SKM-1 treated with dmso at 0.1 percent for 144 hours (cell line): Measurements from ENCODE around the gene OPN1MW.
"Not testable (repeated sequence)": the region's sequence is repeated elsewhere in the genome, so short reads cannot be mapped to it uniquely, and the experiment has no call there.

Experiments
- DNase-seq: peaks from one replicate; lab custom pipeline; 2025; ENCODE audit not compliant: unreplicated experiment; lab: John Stamatoyannopoulos, UW

OPN1MW gene

GRCh38 chrX:154182296-154182695 is at the start of gene OPN1MW:
Gene OPN1MW (plus strand): TSS chrX:154182596. CDS start chrX:154182678, 82 bp downstream.
- not testable (repeated sequence) for DNase-seq

DNA sequence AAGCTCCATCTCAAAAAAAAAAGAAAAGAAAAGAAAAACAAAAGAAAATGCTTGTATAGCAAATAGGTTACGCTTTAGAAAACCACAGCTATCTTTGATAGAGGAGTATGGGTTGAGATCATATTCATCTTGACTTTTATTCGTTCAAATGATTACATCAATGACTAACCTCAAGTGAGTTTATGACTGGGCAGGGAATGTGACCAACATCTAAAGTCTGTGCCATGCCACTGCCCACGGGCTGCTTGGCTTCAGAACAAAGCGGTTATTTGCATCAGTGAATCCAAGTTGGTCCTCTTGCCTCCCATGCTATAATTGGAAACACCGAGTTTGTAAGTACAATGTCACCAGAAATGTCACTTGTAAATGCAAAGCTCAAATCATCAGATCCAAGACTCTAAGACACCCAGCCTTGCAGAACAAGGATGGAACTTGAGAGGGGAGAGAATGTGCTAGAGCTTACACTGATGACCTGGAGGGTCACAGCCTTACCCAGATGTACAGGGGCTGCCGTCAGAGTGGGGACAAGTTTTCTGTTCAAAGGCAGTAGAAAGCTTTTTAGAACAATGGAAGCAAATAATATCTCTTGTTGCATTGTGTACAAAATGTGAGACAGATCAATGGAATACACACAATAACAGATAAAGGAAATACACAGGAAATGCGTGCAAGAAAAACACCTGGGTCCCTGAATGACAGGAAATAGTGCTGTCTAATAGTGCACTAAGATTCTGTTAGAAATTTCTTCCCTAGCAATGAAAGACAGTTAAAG is 46.8 kb upstream of the OPN1MW start:
- DNase-seq = no peak

- peak; percentile 1 for DNase-seq
Measured at GRCh38 chrX:154136627-154137161, 45.7 kb upstream of the OPN1MW start.

GRCh38 chrX:154138857-154139256 is 43.5 kb upstream of the OPN1MW start:
- no peak for DNase-seq

DNA sequence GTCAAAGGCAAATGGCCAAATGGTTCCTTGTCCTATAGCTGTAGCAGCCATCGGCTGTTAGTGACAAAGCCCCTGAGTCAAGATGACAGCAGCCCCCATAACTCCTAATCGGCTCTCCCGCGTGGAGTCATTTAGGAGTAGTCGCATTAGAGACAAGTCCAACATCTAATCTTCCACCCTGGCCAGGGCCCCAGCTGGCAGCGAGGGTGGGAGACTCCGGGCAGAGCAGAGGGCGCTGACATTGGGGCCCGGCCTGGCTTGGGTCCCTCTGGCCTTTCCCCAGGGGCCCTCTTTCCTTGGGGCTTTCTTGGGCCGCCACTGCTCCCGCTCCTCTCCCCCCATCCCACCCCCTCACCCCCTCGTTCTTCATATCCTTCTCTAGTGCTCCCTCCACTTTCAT is 42.2 kb upstream of the OPN1MW start:
- DNase-seq = no peak

GRCh38 chrX:154140742-154141141 is 41.7 kb upstream of the OPN1MW start:
- DNase-seq = no peak

- no peak for DNase-seq
Measured at GRCh38 chrX:154142386-154142785, 40.0 kb upstream of the OPN1MW start.

GRCh38 chrX:154142950-154143745 is 39.2 kb upstream of the OPN1MW start:
- no peak for DNase-seq

DNA sequence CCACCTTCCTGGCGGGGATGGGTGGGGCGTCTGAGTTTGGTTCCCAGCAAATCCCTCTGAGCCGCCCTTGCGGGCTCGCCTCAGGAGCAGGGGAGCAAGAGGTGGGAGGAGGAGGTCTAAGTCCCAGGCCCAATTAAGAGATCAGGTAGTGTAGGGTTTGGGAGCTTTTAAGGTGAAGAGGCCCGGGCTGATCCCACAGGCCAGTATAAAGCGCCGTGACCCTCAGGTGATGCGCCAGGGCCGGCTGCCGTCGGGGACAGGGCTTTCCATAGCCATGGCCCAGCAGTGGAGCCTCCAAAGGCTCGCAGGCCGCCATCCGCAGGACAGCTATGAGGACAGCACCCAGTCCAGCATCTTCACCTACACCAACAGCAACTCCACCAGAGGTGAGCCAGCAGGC is 38.4 kb upstream of the OPN1MW start, which contains the start of gene OPN1LW:
Gene OPN1LW (plus strand): TSS at position 234 of the 400 bp plus-strand sequence. CDS start 41 bp downstream, at position 275.
- not testable (repeated sequence) for DNase-seq

- DNase-seq = not testable (repeated sequence)
Measured at GRCh38 chrX:154151030-154151429, 31.4 kb upstream of the OPN1MW start.

GRCh38 chrX:154156221-154156620 is 26.2 kb upstream of the OPN1MW start:
- DNase-seq = not testable (repeated sequence)

- not testable (repeated sequence) for DNase-seq
Measured at GRCh38 chrX:154157207-154157606, 25.2 kb upstream of the OPN1MW start.

DNA sequence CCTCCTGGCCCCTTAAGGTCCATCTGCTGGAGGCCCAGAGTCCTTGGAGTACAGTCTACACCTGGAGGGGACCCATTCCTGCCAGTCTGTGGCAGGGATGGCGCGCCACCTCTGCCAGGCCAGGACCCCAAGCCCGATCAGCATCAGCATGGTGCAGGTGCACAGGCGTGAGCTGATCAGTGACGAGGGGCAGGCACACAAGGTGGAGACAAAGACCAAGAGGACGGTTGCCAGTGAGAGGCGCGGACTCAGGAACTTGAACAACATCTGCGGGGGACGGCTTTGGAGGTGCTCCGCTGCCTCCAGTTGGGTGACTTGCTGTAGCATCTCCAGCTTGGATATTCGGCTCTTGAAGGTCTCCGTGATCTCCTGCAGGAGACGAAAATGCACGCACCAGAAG is 23.1 kb upstream of the OPN1MW start:
- not testable (repeated sequence) for DNase-seq

DNA sequence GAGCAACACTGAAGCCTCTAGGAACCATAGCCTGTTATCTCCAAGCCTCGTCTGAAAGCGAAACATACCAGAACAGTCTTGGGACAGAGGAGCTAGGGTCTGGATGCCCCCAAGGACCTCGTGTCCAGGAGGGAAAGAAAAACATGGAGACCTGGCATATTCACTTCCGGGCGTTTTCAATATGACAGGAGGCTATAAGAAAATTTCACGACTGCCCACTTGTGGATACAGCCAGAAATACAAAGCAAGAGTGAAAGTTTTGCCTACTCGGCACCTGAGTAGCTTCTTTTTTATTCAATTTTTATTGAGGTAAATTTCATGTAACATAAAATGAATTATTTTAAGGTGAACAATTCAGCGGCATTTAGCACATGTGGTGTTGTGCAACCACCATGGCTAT is 17.5 kb upstream of the OPN1MW start:
- not testable (repeated sequence) for DNase-seq

- not testable (repeated sequence) for DNase-seq
Measured at GRCh38 chrX:154168384-154168783, 14.0 kb upstream of the OPN1MW start.

DNA sequence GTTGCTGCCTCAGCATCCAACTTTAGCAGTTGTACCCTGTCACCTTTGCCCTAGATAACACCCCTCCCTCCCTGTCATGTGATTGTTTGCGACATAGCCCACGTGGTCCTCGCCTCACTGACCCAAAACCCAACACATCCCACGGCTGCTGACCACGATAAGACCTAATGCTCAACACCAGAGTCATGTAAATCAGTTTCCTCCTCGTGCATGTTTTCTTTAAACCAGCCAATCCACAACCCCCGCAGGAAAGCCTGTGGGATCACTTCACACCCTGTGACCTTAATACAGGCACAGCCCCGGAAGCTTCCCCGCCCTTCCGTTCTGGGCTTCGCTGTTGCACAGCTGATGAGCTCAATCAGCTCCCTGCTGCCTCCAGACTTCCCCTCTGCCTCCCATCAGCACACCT is 9.9 kb upstream of the OPN1MW start:
- DNase-seq = not testable (repeated sequence)

GRCh38 chrX:154174356-154174755 is 8.0 kb upstream of the OPN1MW start:
- not testable (repeated sequence) for DNase-seq

GRCh38 chrX:154183794-154184193 is 1.4 kb downstream of the OPN1MW start:
- DNase-seq = not testable (repeated sequence)

DNA sequence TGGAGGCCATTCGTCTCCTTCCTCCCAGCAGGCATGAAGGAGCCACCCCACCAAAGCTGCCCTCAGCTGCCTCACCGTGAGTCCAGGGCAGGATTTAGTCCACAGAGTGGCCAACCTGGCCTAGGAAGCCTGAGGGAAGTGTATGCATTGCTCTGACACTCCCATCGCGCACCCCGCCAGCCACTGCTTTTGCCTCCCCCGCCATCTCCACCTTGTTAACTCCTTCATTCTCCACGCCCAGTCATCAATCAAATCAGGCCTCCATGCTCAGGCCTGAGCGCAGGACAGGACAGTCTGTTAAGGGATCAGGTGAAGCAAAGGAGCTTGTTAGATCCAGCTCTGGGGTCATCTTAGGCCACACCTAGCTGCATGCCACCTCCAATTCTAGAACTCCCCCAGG is 10.4 kb downstream of the OPN1MW start:
- not testable (repeated sequence) for DNase-seq

GRCh38 chrX:154194316-154194715 is 11.9 kb downstream of the OPN1MW start:
- DNase-seq = not testable (repeated sequence)

DNA sequence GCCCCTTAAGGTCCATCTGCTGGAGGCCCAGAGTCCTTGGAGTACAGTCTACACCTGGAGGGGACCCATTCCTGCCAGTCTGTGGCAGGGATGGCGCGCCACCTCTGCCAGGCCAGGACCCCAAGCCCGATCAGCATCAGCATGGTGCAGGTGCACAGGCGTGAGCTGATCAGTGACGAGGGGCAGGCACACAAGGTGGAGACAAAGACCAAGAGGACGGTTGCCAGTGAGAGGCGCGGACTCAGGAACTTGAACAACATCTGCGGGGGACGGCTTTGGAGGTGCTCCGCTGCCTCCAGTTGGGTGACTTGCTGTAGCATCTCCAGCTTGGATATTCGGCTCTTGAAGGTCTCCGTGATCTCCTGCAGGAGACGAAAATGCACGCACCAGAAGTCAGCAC is 14.1 kb downstream of the OPN1MW start:
- DNase-seq = not testable (repeated sequence)
